Head of caudate nucleus (tissue), 42 donors: Measurements from ENCODE around the gene CNTNAP3B.
"Not testable (repeated sequence)": the region's sequence is repeated elsewhere in the genome, so short reads cannot be mapped to it uniquely, and the experiment has no call there.

Experiments used
- DNase-seq, 42 donors: peaks; one replicate each; pipeline versions ENCODE4 v3.0.0 to v3.0.0-alpha.2; 2020 to 2021; ENCODE audit warnings: mixed read lengths in 7 of 42
- intact Hi-C: fragments of 100-400 bp; cut with DNase I; formaldehyde crosslinking; loops from one replicate; pipeline ENCODE4 v1.15.0; 2022

Gene CNTNAP3B

GRCh38 chr9:42129073-42129729 lies at the start of gene CNTNAP3B:
CNTNAP3B (minus strand) TSS chr9:42129426; CDS start chr9:42129094, 332 bp downstream.
- DNase-seq: peak in 11 of 42 donors; percentile 5 to 37 (median 13)
- intact Hi-C loops: not testable (repeated sequence)

GRCh38 chr9:42160299-42160698 lies 31.1 kb upstream of the CNTNAP3B start:
- intact Hi-C loops: not testable (repeated sequence)

GRCh38 chr9:42127056-42127841 lies 2.0 kb downstream of the CNTNAP3B start:
- peak in 12 of 42 donors; percentile 5 to 43 (median 10) for DNase-seq
- intact Hi-C loops: not testable (repeated sequence)

More at GRCh38 chr9:42160299-42160698, 31.1 kb upstream of the CNTNAP3B start:
- DNase-seq: peak in 6 of 42 donors; percentile 1 to 28 (median 18)

- intact Hi-C loops, DNase-seq: not testable (repeated sequence)
Observed at GRCh38 chr9:42121007-42121406, 8.2 kb downstream of the CNTNAP3B start.

GRCh38 chr9:42095929-42096328 lies 33.3 kb downstream of the CNTNAP3B start:
- DNase-seq, intact Hi-C loops: not testable (repeated sequence)

GRCh38 chr9:42084559-42084952 lies 44.7 kb downstream of the CNTNAP3B start:
- DNase-seq, intact Hi-C loops: not testable (repeated sequence)

- DNase-seq: not testable (repeated sequence)
Observed at GRCh38 chr9:42083877-42084558, 45.2 kb downstream of the CNTNAP3B start.

GRCh38 chr9:42080376-42080775 lies 48.9 kb downstream of the CNTNAP3B start:
- intact Hi-C loops, DNase-seq: not testable (repeated sequence)

More at GRCh38 chr9:42083877-42084558, 45.2 kb downstream of the CNTNAP3B start:
- intact Hi-C loops: not testable (repeated sequence)

GRCh38 chr9:42074868-42075267 lies 54.4 kb downstream of the CNTNAP3B start:
- intact Hi-C loops, DNase-seq: not testable (repeated sequence)

- intact Hi-C loops, DNase-seq: not testable (repeated sequence)
Observed at GRCh38 chr9:42071026-42071425, 58.2 kb downstream of the CNTNAP3B start.

GRCh38 chr9:42070035-42070799 lies 59.0 kb downstream of the CNTNAP3B start:
- DNase-seq, intact Hi-C loops: not testable (repeated sequence)

- intact Hi-C loops, DNase-seq: not testable (repeated sequence)
Observed at GRCh38 chr9:42053874-42054273, 75.4 kb downstream of the CNTNAP3B start.

- intact Hi-C loops, DNase-seq: not testable (repeated sequence)
Observed at GRCh38 chr9:42050701-42051100, 78.5 kb downstream of the CNTNAP3B start.

GRCh38 chr9:42044422-42045010 lies 84.7 kb downstream of the CNTNAP3B start:
- intact Hi-C loops, DNase-seq: not testable (repeated sequence)

- DNase-seq, intact Hi-C loops: not testable (repeated sequence)
Observed at GRCh38 chr9:42033541-42033940, 95.7 kb downstream of the CNTNAP3B start.

- intact Hi-C loops, DNase-seq: not testable (repeated sequence)
Observed at GRCh38 chr9:42020639-42021038, 108.6 kb downstream of the CNTNAP3B start.

GRCh38 chr9:42018220-42018922 lies 110.9 kb downstream of the CNTNAP3B start:
- intact Hi-C loops, DNase-seq: not testable (repeated sequence)

GRCh38 chr9:42014317-42014716 lies 114.9 kb downstream of the CNTNAP3B start:
- intact Hi-C loops, DNase-seq: not testable (repeated sequence)
